Measurements from ENCODE around the gene ATP9B. TPM values are rescaled to one million over a fixed set of nuclear protein-coding genes. Genes with fewer than 3 reads are reported as not detected.
"Not testable (repeated sequence)": the region's sequence is repeated elsewhere in the genome, so short reads cannot be mapped to it uniquely, and the experiment has no call there.

Gene ATP9B
- total RNA-seq, 2 experiments from 2014 or later = 61.9 to 63.5 TPM

GRCh38 chr18:79283929-79284328 lies 214.7 kb downstream of the ATP9B start:
- H3K4me1 Mint-ChIP-seq (ENCODE audit: low read depth) = no peaks in the 10 kb centered on the region
- peaks cover 70% of the 10 kb centered on the region for H3K36me3 Mint-ChIP-seq (ENCODE audit: low read depth)
- no peak overlapping the region for H3K27ac ChIP-seq (ENCODE audit: low read depth in 1 of 2, low read length in 2 of 2)
- H3K27me3 Mint-ChIP-seq = no peaks in the 10 kb centered on the region
- H3K4me3 ChIP-seq (ENCODE audit: low read length) = no peak overlapping the region
- no peak overlapping the region for H3K4me3 Mint-ChIP-seq
- POLR2A ChIA-PET = no interaction called here
- CTCF ChIA-PET = no interaction called here
- intact Hi-C loops (cut with DNase I, micrococcal nuclease) = no loop called here
- H3K27ac Mint-ChIP-seq = no peak overlapping the region
- no peaks in the 10 kb centered on the region for H3K27me3 ChIP-seq (ENCODE audit: control insufficient read depth in 1 of 2, insufficient read depth in 2 of 2, low read length in 2 of 2)
- no peak for ATAC-seq (ENCODE audit: poor library complexity)
- H3K4me1 ChIP-seq (ENCODE audit: insufficient read depth, low read length) = no peaks in the 10 kb centered on the region
- H3K9me3 Mint-ChIP-seq = no peaks in the 10 kb centered on the region
- H3K36me3 ChIP-seq (ENCODE audit: insufficient read depth, low read length) = peaks cover 28% of the 10 kb centered on the region
- DNase-seq = no peak
- TF ChIP-seq CTCF (IDR thresholded peaks at IDR 0.05) = no peak
- no peaks in the 10 kb centered on the region for H3K9me3 ChIP-seq (ENCODE audit: control insufficient read depth in 1 of 2, insufficient read depth in 1 of 2, low read length in 2 of 2)

- intact Hi-C loops (cut with DNase I, micrococcal nuclease); H3K27ac ChIP-seq (ENCODE audit: low read depth in 1 of 2, low read length in 2 of 2); H3K4me1 Mint-ChIP-seq (ENCODE audit: low read depth); H3K4me3 Mint-ChIP-seq; H3K27me3 Mint-ChIP-seq; H3K9me3 Mint-ChIP-seq; ATAC-seq (ENCODE audit: poor library complexity); H3K27ac Mint-ChIP-seq; POLR2A ChIA-PET; DNase-seq; H3K4me3 ChIP-seq (ENCODE audit: low read length); CTCF ChIA-PET; H3K4me1 ChIP-seq (ENCODE audit: insufficient read depth, low read length); H3K27me3 ChIP-seq (ENCODE audit: control insufficient read depth in 1 of 2, insufficient read depth in 2 of 2, low read length in 2 of 2); H3K9me3 ChIP-seq (ENCODE audit: control insufficient read depth in 1 of 2, insufficient read depth in 1 of 2, low read length in 2 of 2): not testable (repeated sequence)
- peaks cover 19% of the 10 kb centered on the region for H3K36me3 ChIP-seq (ENCODE audit: insufficient read depth, low read length)
- peaks cover 58% of the 10 kb centered on the region for H3K36me3 Mint-ChIP-seq (ENCODE audit: low read depth)
Observed at GRCh38 chr18:79285191-79285590, 216.0 kb downstream of the ATP9B start.

- H3K9me3 ChIP-seq (ENCODE audit: control insufficient read depth in 1 of 2, insufficient read depth in 1 of 2, low read length in 2 of 2); DNase-seq; POLR2A ChIA-PET; H3K27ac ChIP-seq (ENCODE audit: low read depth in 1 of 2, low read length in 2 of 2); ATAC-seq (ENCODE audit: poor library complexity); H3K27me3 ChIP-seq (ENCODE audit: control insufficient read depth in 1 of 2, insufficient read depth in 2 of 2, low read length in 2 of 2); H3K27me3 Mint-ChIP-seq; H3K4me3 ChIP-seq (ENCODE audit: low read length); H3K36me3 ChIP-seq (ENCODE audit: insufficient read depth, low read length); H3K27ac Mint-ChIP-seq; H3K4me1 ChIP-seq (ENCODE audit: insufficient read depth, low read length); intact Hi-C loops (cut with DNase I, micrococcal nuclease); H3K9me3 Mint-ChIP-seq; H3K4me3 Mint-ChIP-seq; CTCF ChIA-PET: not testable (repeated sequence)
- H3K4me1 Mint-ChIP-seq (ENCODE audit: low read depth) = peaks cover 12% of the 10 kb centered on the region
- peaks cover 58% of the 10 kb centered on the region for H3K36me3 Mint-ChIP-seq (ENCODE audit: low read depth)
Observed at GRCh38 chr18:79290409-79290808, 221.2 kb downstream of the ATP9B start.

- Histone ChIP-seq H3K4me1 (ENCODE audit: insufficient read depth, low read length) (no peaks in the 10 kb centered on the region), H3K36me3 (ENCODE audit: insufficient read depth, low read length) (peaks cover 3% of the 10 kb centered on the region), H3K9me3 (ENCODE audit: control insufficient read depth in 1 of 2, insufficient read depth in 1 of 2, low read length in 2 of 2) (no peaks in the 10 kb centered on the region), H3K4me3 (ENCODE audit: low read length) (no peak overlapping the region), H3K27me3 (ENCODE audit: control insufficient read depth in 1 of 2, insufficient read depth in 2 of 2, low read length in 2 of 2) (no peaks in the 10 kb centered on the region), H3K27ac (ENCODE audit: low read depth in 1 of 2, low read length in 2 of 2) (no peak overlapping the region)
- no peak overlapping the region for H3K27ac Mint-ChIP-seq
- H3K36me3 Mint-ChIP-seq (ENCODE audit: low read depth) = peaks cover 62% of the 10 kb centered on the region
- CTCF ChIA-PET = no interaction called here
- ATAC-seq (ENCODE audit: poor library complexity) (no peak), DNase-seq (no peak)
- POLR2A ChIA-PET = no interaction called here
- H3K4me1 Mint-ChIP-seq (ENCODE audit: low read depth) = peaks cover 12% of the 10 kb centered on the region
- H3K9me3 Mint-ChIP-seq = no peaks in the 10 kb centered on the region
- TF ChIP-seq CTCF (IDR thresholded peaks at IDR 0.05) = no peak
- intact Hi-C loops (cut with DNase I, micrococcal nuclease) = no loop called here
- no peaks in the 10 kb centered on the region for H3K27me3 Mint-ChIP-seq
- H3K4me3 Mint-ChIP-seq = no peak overlapping the region
Observed at GRCh38 chr18:79290876-79291275, 221.7 kb downstream of the ATP9B start.

Data from CD4-positive, alpha-beta T cell (primary cell).